ENCODE data around the gene CREBBP. TPM values are rescaled to one million over a fixed set of nuclear protein-coding genes. Genes with fewer than 3 reads are reported as not detected.
A peak's percentile ranks its signal among the peaks of the same experiment; 100 is the strongest.
"Not testable (repeated sequence)": the region's sequence is repeated elsewhere in the genome, so short reads cannot be mapped to it uniquely, and the experiment has no call there.

The CREBBP gene
- 10 to 100 TPM; 57.7 to 98.5 (median 78.3) TPM for polyA plus RNA-seq (ENCODE audit: insufficient read length in 4 of 4)

GRCh38 chr16:3880623-3881498 is at the start of gene CREBBP:
Gene CREBBP, minus strand, starts transcription at chr16:3880713. Its CDS starts 797 bp downstream, at chr16:3879916.
- DNase-seq (ENCODE audit: low read depth in 4 of 4, low spot score in 2 of 4) = peak in 3 of 4 donors; percentile 65 to 85 (median 74)

GRCh38 chr16:3927147-3927546 is 46.6 kb upstream of the CREBBP start:
- DNase-seq (ENCODE audit: low read depth in 4 of 4, low spot score in 2 of 4) = not testable (repeated sequence)

GRCh38 chr16:3924763-3925162 is 44.2 kb upstream of the CREBBP start:
- DNase-seq (ENCODE audit: low read depth in 4 of 4, low spot score in 2 of 4) = no peak

GRCh38 chr16:3922241-3922640 is 41.7 kb upstream of the CREBBP start:
- no peak for DNase-seq (ENCODE audit: low read depth in 4 of 4, low spot score in 2 of 4)

- DNase-seq (ENCODE audit: low read depth in 4 of 4, low spot score in 2 of 4) = no peak
These were observed 39.7 kb upstream of the CREBBP start for GRCh38 chr16:3920206-3920605.

GRCh38 chr16:3919413-3919812 is 38.9 kb upstream of the CREBBP start:
- DNase-seq (ENCODE audit: low read depth in 4 of 4, low spot score in 2 of 4) = no peak

GRCh38 chr16:3915426-3916260 is 35.1 kb upstream of the CREBBP start:
- DNase-seq (ENCODE audit: low read depth in 4 of 4, low spot score in 2 of 4) = no peak

GRCh38 chr16:3912897-3913296 is 32.4 kb upstream of the CREBBP start:
- no peak for DNase-seq (ENCODE audit: low read depth in 4 of 4, low spot score in 2 of 4)

GRCh38 chr16:3912373-3912772 is 31.9 kb upstream of the CREBBP start:
- DNase-seq (ENCODE audit: low read depth in 4 of 4, low spot score in 2 of 4) = no peak

- not testable (repeated sequence) for DNase-seq (ENCODE audit: low read depth in 4 of 4, low spot score in 2 of 4)
These were observed 31.2 kb upstream of the CREBBP start for GRCh38 chr16:3911741-3912140.

GRCh38 chr16:3909791-3910583 is 29.5 kb upstream of the CREBBP start:
- no peak for DNase-seq (ENCODE audit: low read depth in 4 of 4, low spot score in 2 of 4)

- DNase-seq (ENCODE audit: low read depth in 4 of 4, low spot score in 2 of 4) = no peak
These were observed 28.5 kb upstream of the CREBBP start for GRCh38 chr16:3908951-3909437.

- no peak for DNase-seq (ENCODE audit: low read depth in 4 of 4, low spot score in 2 of 4)
These were observed 27.1 kb upstream of the CREBBP start for GRCh38 chr16:3907586-3907985.

- DNase-seq (ENCODE audit: low read depth in 4 of 4, low spot score in 2 of 4) = no peak
These were observed 25.9 kb upstream of the CREBBP start for GRCh38 chr16:3906363-3906762.

- no peak for DNase-seq (ENCODE audit: low read depth in 4 of 4, low spot score in 2 of 4)
These were observed 24.4 kb upstream of the CREBBP start for GRCh38 chr16:3904875-3905274.

- DNase-seq (ENCODE audit: low read depth in 4 of 4, low spot score in 2 of 4) = no peak
These were observed 9.6 kb upstream of the CREBBP start for GRCh38 chr16:3890091-3890490.

GRCh38 chr16:3889059-3889458 is 8.5 kb upstream of the CREBBP start:
- DNase-seq (ENCODE audit: low read depth in 4 of 4, low spot score in 2 of 4) = no peak

GRCh38 chr16:3885999-3886398 is 5.5 kb upstream of the CREBBP start:
- not testable (repeated sequence) for DNase-seq (ENCODE audit: low read depth in 4 of 4, low spot score in 2 of 4)

- no peak for DNase-seq (ENCODE audit: low read depth in 4 of 4, low spot score in 2 of 4)
These were observed 3.9 kb upstream of the CREBBP start for GRCh38 chr16:3884398-3884797.

- no peak for DNase-seq (ENCODE audit: low read depth in 4 of 4, low spot score in 2 of 4)
These were observed 2.0 kb upstream of the CREBBP start for GRCh38 chr16:3882531-3882930.
